Measurements from ENCODE around the gene ACTN3.

The ACTN3 gene

GRCh38 chr11:66548041-66548440 lies 1.3 kb downstream of the ACTN3 start:
- no peak overlapping the region for H2AFZ ChIP-seq (ENCODE audit: low read length)
- TF ChIP-seq CTCF (IDR thresholded peaks at IDR 0.05; ENCODE audit: low read length) (no peak), EZH2 (IDR thresholded peaks at IDR 0.05; ENCODE audit: borderline replicate concordance, low read length) (no peak)
- H3K9ac ChIP-seq (ENCODE audit: low read length): no peak overlapping the region
- no peaks in the 10 kb centered on the region for H3K9me2 ChIP-seq (ENCODE audit: low read depth, low read length)
- no peak overlapping the region for H3K4me2 ChIP-seq (ENCODE audit: low read length)
- H3K4me3 ChIP-seq (ENCODE audit: low read depth, low read length, poor library complexity, severe bottlenecking): no peak overlapping the region
- no peaks in the 10 kb centered on the region for H4K20me1 ChIP-seq (ENCODE audit: insufficient read depth, low read length)
- H3F3A ChIP-seq (ENCODE audit: insufficient read depth, low read length): no peaks in the 10 kb centered on the region
- H3K4me1 ChIP-seq (ENCODE audit: insufficient read depth, low read length, severe bottlenecking): peaks cover 33% of the 10 kb centered on the region
- no peaks in the 10 kb centered on the region for H3K79me2 ChIP-seq (ENCODE audit: insufficient read depth, low read length)
- no peaks in the 10 kb centered on the region for H3K9me3 ChIP-seq (ENCODE audit: low read length)
- H3K36me3 ChIP-seq (ENCODE audit: insufficient read depth, low read length): no peaks in the 10 kb centered on the region; the same call in 1 of the 2 replicates
- 0 out of 2 replicates have a peak, but pooled peaks cover 3% of the 10 kb centered on the region for H3K27me3 ChIP-seq (ENCODE audit: insufficient read depth, low read length)
- H3K27ac ChIP-seq (ENCODE audit: low read depth, low read length, poor library complexity, severe bottlenecking): no peak overlapping the region

GRCh38 chr11:66548774-66549630 lies 2.3 kb downstream of the ACTN3 start:
- Histone ChIP-seq H3K27me3 (ENCODE audit: insufficient read depth, low read length) (0 out of 2 replicates have a peak, but pooled peaks cover 3% of the 10 kb centered on the region), H3K79me2 (ENCODE audit: insufficient read depth, low read length) (no peaks in the 10 kb centered on the region), H3K4me2 (ENCODE audit: low read length) (no peak overlapping the region), H3K4me1 (ENCODE audit: insufficient read depth, low read length, severe bottlenecking) (peaks cover 25% of the 10 kb centered on the region), H3K9me3 (ENCODE audit: low read length) (no peaks in the 10 kb centered on the region), H3K9me2 (ENCODE audit: low read depth, low read length) (no peaks in the 10 kb centered on the region), H3K4me3 (ENCODE audit: low read depth, low read length, poor library complexity, severe bottlenecking) (no peak overlapping the region), H3K27ac (ENCODE audit: low read depth, low read length, poor library complexity, severe bottlenecking) (no peak overlapping the region), H3F3A (ENCODE audit: insufficient read depth, low read length) (no peaks in the 10 kb centered on the region), H2AFZ (ENCODE audit: low read length) (no peak overlapping the region), H4K20me1 (ENCODE audit: insufficient read depth, low read length) (no peaks in the 10 kb centered on the region), H3K9ac (ENCODE audit: low read length) (no peak overlapping the region), H3K36me3 (ENCODE audit: insufficient read depth, low read length) (no peaks in the 10 kb centered on the region)
- TF ChIP-seq CTCF (IDR thresholded peaks at IDR 0.05; ENCODE audit: low read length): no peak
- TF ChIP-seq EZH2 (IDR thresholded peaks at IDR 0.05; ENCODE audit: borderline replicate concordance, low read length): no peak

- no peak overlapping the region for H3K4me2 ChIP-seq (ENCODE audit: low read length)
- no peak overlapping the region for H3K27ac ChIP-seq (ENCODE audit: low read depth, low read length, poor library complexity, severe bottlenecking)
- H4K20me1 ChIP-seq (ENCODE audit: insufficient read depth, low read length): no peaks in the 10 kb centered on the region
- H3K9me2 ChIP-seq (ENCODE audit: low read depth, low read length): no peaks in the 10 kb centered on the region
- H3F3A ChIP-seq (ENCODE audit: insufficient read depth, low read length): no peaks in the 10 kb centered on the region
- H3K79me2 ChIP-seq (ENCODE audit: insufficient read depth, low read length): no peaks in the 10 kb centered on the region
- H3K4me3 ChIP-seq (ENCODE audit: low read depth, low read length, poor library complexity, severe bottlenecking): no peak overlapping the region
- TF ChIP-seq CTCF (IDR thresholded peaks at IDR 0.05; ENCODE audit: low read length) (no peak), EZH2 (IDR thresholded peaks at IDR 0.05; ENCODE audit: borderline replicate concordance, low read length) (no peak)
- H3K4me1 ChIP-seq (ENCODE audit: insufficient read depth, low read length, severe bottlenecking): peaks cover 18% of the 10 kb centered on the region
- H3K27me3 ChIP-seq (ENCODE audit: insufficient read depth, low read length): peaks cover 3% of the 10 kb centered on the region; the same call in 1 of the 2 replicates
- no peak overlapping the region for H3K9ac ChIP-seq (ENCODE audit: low read length)
- H3K36me3 ChIP-seq (ENCODE audit: insufficient read depth, low read length): no peaks in the 10 kb centered on the region
- no peak overlapping the region for H2AFZ ChIP-seq (ENCODE audit: low read length)
- H3K9me3 ChIP-seq (ENCODE audit: low read length): no peaks in the 10 kb centered on the region
Observed at GRCh38 chr11:66549696-66550095, 3.0 kb downstream of the ACTN3 start.

Measured in OCI-LY1 (cell line).